Measurements from ENCODE around the gene ZNF691. TPM values are rescaled to one million over a fixed set of nuclear protein-coding genes. Genes with fewer than 3 reads are reported as not detected.
A peak's percentile ranks its signal among the peaks of the same experiment; 100 is the strongest.

Gene ZNF691
- total and polyA plus RNA-seq, 4 donors, result 6.6 to 14.5 (median 8.3) TPM

DNA sequence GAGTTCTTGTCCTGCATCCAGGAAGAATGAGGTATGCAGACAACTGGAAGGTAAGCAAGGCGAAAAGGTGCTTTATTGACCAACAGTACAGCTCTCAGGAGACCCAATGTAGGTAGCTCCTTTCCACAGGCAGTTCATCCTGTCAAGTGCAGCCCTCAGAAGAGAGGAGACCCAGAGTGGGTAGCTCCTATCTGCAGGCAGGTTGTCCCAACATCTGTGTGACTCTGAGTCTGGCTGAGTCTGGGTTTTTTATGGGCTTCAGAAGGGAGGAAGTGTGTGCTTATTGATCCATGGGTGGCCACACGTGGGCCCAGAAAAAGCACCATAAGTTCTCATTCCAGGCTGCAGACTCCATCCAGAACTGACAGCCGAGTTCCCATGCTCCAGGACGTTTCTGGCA is 34.0 kb downstream of the ZNF691 start:
- 75 to 80% methylated on average over 4 of the region's 4 CpGs for WGBS, 2 donors
- Histone ChIP-seq H3K4me1 (ENCODE audit: control insufficient read depth in 5 of 5, insufficient read depth in 5 of 5, low read length in 5 of 5) (peaks cover 0 to 7% (median 0%) of the 10 kb centered on the region in 5 donors), H3K4me3 (no peak overlapping the region), H3K27ac (ENCODE audit: low read depth in 1 of 2, low read length in 1 of 2) (no peak overlapping the region), H3K9me3 (ENCODE audit: control insufficient read depth in 4 of 4, insufficient read depth in 3 of 4, low read length in 3 of 4) (peaks cover 0 to 6% (median 2%) of the 10 kb centered on the region in 4 donors), H3K36me3 (ENCODE audit: control insufficient read depth in 4 of 4, insufficient read depth in 4 of 4, low read length in 4 of 4) (no peaks in the 10 kb centered on the region), H3K9ac (ENCODE audit: insufficient read depth in 1 of 2, low read length in 2 of 2) (no peak overlapping the region), H3K27me3 (ENCODE audit: control insufficient read depth in 3 of 3, insufficient read depth in 3 of 3, low read length in 2 of 3) (no peaks in the 10 kb centered on the region)
- TF ChIP-seq, protein P1, sequence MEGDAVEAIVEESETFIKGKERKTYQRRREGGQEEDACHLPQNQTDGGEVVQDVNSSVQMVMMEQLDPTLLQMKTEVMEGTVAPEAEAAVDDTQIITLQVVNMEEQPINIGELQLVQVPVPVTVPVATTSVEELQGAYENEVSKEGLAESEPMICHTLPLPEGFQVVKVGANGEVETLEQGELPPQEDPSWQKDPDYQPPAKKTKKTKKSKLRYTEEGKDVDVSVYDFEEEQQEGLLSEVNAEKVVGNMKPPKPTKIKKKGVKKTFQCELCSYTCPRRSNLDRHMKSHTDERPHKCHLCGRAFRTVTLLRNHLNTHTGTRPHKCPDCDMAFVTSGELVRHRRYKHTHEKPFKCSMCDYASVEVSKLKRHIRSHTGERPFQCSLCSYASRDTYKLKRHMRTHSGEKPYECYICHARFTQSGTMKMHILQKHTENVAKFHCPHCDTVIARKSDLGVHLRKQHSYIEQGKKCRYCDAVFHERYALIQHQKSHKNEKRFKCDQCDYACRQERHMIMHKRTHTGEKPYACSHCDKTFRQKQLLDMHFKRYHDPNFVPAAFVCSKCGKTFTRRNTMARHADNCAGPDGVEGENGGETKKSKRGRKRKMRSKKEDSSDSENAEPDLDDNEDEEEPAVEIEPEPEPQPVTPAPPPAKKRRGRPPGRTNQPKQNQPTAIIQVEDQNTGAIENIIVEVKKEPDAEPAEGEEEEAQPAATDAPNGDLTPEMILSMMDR (IDR thresholded peaks at IDR 0.05; ENCODE audit: control extremely low read depth, extremely low read depth), result no peak
- no peak for ATAC-seq (ENCODE audit: insufficient read depth, low FRiP score)
- no peak for DNase-seq

DNA sequence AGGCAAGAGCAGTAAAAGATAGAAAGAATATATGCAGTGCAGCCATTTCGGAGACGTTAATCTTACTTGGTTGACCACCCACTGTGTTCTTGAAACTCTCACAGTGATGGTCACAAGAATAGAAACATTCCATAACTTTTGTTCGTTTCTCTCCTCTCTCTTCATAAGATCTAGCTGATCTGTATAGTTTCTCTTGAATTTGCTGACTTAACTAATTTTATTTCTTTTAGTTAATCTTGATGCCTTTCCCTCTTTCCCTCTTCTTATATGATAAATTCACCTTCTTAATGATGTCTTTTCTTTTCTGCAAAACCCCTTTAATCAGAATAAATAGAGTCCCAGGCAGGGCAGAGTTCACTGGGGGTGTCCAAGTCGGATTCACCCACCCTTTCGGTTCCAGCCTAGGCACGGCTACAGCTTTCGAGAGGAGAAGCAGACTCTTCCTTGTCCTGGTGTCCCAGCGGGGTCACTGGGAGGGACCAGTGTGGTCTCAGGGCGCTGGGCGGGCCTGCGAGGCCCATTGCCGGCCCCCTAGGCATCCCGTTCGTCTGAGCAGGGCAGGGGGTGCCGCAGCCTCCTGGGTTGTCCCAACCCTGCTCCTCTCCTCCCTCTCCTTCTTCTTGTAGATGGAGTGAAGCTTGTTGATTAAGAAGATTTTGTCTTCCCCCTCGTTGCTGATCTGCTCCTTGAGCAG is 39.8 kb downstream of the ZNF691 start:
- Histone ChIP-seq H3K36me3 (ENCODE audit: control insufficient read depth in 4 of 4, insufficient read depth in 4 of 4, low read length in 4 of 4) (no peaks in the 10 kb centered on the region), H3K4me3 (no peak overlapping the region), H3K4me1 (ENCODE audit: control insufficient read depth in 5 of 5, insufficient read depth in 5 of 5, low read length in 5 of 5) (peaks cover 0 to 3% (median 0%) of the 10 kb centered on the region in 5 donors), H3K27me3 (ENCODE audit: control insufficient read depth in 3 of 3, insufficient read depth in 3 of 3, low read length in 2 of 3) (no peaks in the 10 kb centered on the region), H3K9ac (ENCODE audit: insufficient read depth in 1 of 2, low read length in 2 of 2) (no peak overlapping the region), H3K9me3 (ENCODE audit: control insufficient read depth in 4 of 4, insufficient read depth in 3 of 4, low read length in 3 of 4) (no peaks in the 10 kb centered on the region), H3K27ac (ENCODE audit: low read depth in 1 of 2, low read length in 1 of 2) (no peak overlapping the region)
- DNase-seq (no peak), ATAC-seq (ENCODE audit: insufficient read depth, low FRiP score) (no peak)
- TF ChIP-seq, protein P1 (IDR thresholded peaks at IDR 0.05; ENCODE audit: control extremely low read depth, extremely low read depth), result no peak
- 89 to 94% methylated on average over 16 of the region's 16 CpGs for WGBS, 2 donors

DNA sequence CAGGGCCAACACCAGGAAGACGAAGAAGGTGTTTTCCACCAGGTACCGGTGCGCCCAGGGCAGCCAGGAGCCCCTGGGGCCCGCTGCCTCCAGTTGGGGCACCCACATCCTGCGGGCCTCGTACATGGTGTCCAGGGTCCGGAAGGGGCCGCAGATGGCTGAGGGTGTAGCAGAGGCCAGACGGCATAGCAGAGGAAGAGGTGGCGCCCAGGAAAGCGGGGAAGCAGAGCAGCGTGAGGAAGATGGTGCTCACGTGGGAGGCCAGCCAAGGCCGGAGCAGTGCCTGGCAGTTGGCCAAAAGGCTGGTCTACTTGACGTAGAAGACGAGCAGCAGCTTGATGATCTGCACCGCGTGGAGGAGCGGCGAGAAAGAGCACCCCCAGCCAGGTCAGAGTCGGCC is 40.4 kb downstream of the ZNF691 start:
- no peak overlapping the region for H3K9ac ChIP-seq (ENCODE audit: insufficient read depth in 1 of 2, low read length in 2 of 2)
- H3K36me3 ChIP-seq (ENCODE audit: control insufficient read depth in 4 of 4, insufficient read depth in 4 of 4, low read length in 4 of 4), result no peaks in the 10 kb centered on the region
- H3K27ac ChIP-seq (ENCODE audit: low read depth in 1 of 2, low read length in 1 of 2), result no peak overlapping the region
- peak; percentile 26 to 58 (median 28) for DNase-seq
- H3K9me3 ChIP-seq (ENCODE audit: control insufficient read depth in 4 of 4, insufficient read depth in 3 of 4, low read length in 3 of 4), result no peaks in the 10 kb centered on the region
- ATAC-seq (ENCODE audit: insufficient read depth, low FRiP score), result no peak
- TF ChIP-seq, protein P1 (IDR thresholded peaks at IDR 0.05; ENCODE audit: control extremely low read depth, extremely low read depth), result no peak
- H3K27me3 ChIP-seq (ENCODE audit: control insufficient read depth in 3 of 3, insufficient read depth in 3 of 3, low read length in 2 of 3), result no peaks in the 10 kb centered on the region
- WGBS, 2 donors, result 75 to 80% methylated on average over 21 of the region's 21 CpGs
- H3K4me3 ChIP-seq, result no peak overlapping the region
- peaks cover 0 to 4% (median 0%) of the 10 kb centered on the region in 5 donors for H3K4me1 ChIP-seq (ENCODE audit: control insufficient read depth in 5 of 5, insufficient read depth in 5 of 5, low read length in 5 of 5)
